Measurements from ENCODE around the gene AP5Z1. TPM values are rescaled to one million over a fixed set of nuclear protein-coding genes. Genes with fewer than 3 reads are reported as not detected.

Gene AP5Z1
- total RNA-seq, 1 donor from 2014 or later: 41.5 TPM

GRCh38 chr7:4833691-4834600, 58.5 kb downstream of the AP5Z1 start:
- no peak for DNase-seq (ENCODE audit: low spot score)
- Mint-ChIP-seq H3K27ac (no peak overlapping the region), H3K27me3 (ENCODE audit: low read depth) (no peaks in the 10 kb centered on the region), H3K9me3 (no peaks in the 10 kb centered on the region), H3K36me3 (ENCODE audit: low read depth) (no peaks in the 10 kb centered on the region), H3K4me3 (ENCODE audit: low read depth) (no peak overlapping the region), H3K4me1 (ENCODE audit: low read depth) (peaks cover 2% of the 10 kb centered on the region)
- intact Hi-C loops (cut with micrococcal nuclease): no loop called here

GRCh38 chr7:4834601-4835397, 59.4 kb downstream of the AP5Z1 start:
- Mint-ChIP-seq H3K4me3 (ENCODE audit: low read depth) (no peak overlapping the region), H3K9me3 (no peaks in the 10 kb centered on the region), H3K27me3 (ENCODE audit: low read depth) (no peaks in the 10 kb centered on the region), H3K36me3 (ENCODE audit: low read depth) (no peaks in the 10 kb centered on the region), H3K27ac (no peak overlapping the region), H3K4me1 (ENCODE audit: low read depth) (peaks cover 2% of the 10 kb centered on the region)
- intact Hi-C loops (cut with micrococcal nuclease): no loop called here
- DNase-seq (ENCODE audit: low spot score): no peak

- no peak overlapping the region for H3K4me3 Mint-ChIP-seq (ENCODE audit: low read depth)
- intact Hi-C loops (cut with micrococcal nuclease): no loop called here
- no peak for DNase-seq (ENCODE audit: low spot score)
- H3K9me3 Mint-ChIP-seq: no peaks in the 10 kb centered on the region
- H3K4me1 Mint-ChIP-seq (ENCODE audit: low read depth): no peaks in the 10 kb centered on the region
- H3K27me3 Mint-ChIP-seq (ENCODE audit: low read depth): no peaks in the 10 kb centered on the region
- no peaks in the 10 kb centered on the region for H3K36me3 Mint-ChIP-seq (ENCODE audit: low read depth)
- no peak overlapping the region for H3K27ac Mint-ChIP-seq
Measured at GRCh38 chr7:4835398-4836205, 60.2 kb downstream of the AP5Z1 start.

- no peaks in the 10 kb centered on the region for H3K36me3 Mint-ChIP-seq (ENCODE audit: low read depth)
- no peak for DNase-seq (ENCODE audit: low spot score)
- H3K27ac Mint-ChIP-seq: no peak overlapping the region
- no peaks in the 10 kb centered on the region for H3K27me3 Mint-ChIP-seq (ENCODE audit: low read depth)
- intact Hi-C loops (cut with micrococcal nuclease): no loop called here
- no peak overlapping the region for H3K4me3 Mint-ChIP-seq (ENCODE audit: low read depth)
- H3K4me1 Mint-ChIP-seq (ENCODE audit: low read depth): no peaks in the 10 kb centered on the region
- H3K9me3 Mint-ChIP-seq: no peaks in the 10 kb centered on the region
Measured at GRCh38 chr7:4836206-4836661, 60.8 kb downstream of the AP5Z1 start.

- H3K27ac Mint-ChIP-seq: no peak overlapping the region
- no peaks in the 10 kb centered on the region for H3K27me3 Mint-ChIP-seq (ENCODE audit: low read depth)
- no peaks in the 10 kb centered on the region for H3K36me3 Mint-ChIP-seq (ENCODE audit: low read depth)
- no peaks in the 10 kb centered on the region for H3K4me1 Mint-ChIP-seq (ENCODE audit: low read depth)
- no peak overlapping the region for H3K4me3 Mint-ChIP-seq (ENCODE audit: low read depth)
- H3K9me3 Mint-ChIP-seq: no peaks in the 10 kb centered on the region
- intact Hi-C loops (cut with micrococcal nuclease): no loop called here
- no peak for DNase-seq (ENCODE audit: low spot score)
Measured at GRCh38 chr7:4837041-4837802, 61.8 kb downstream of the AP5Z1 start.

- Mint-ChIP-seq H3K27ac (no peak overlapping the region), H3K27me3 (ENCODE audit: low read depth) (no peaks in the 10 kb centered on the region), H3K9me3 (no peaks in the 10 kb centered on the region), H3K36me3 (ENCODE audit: low read depth) (no peaks in the 10 kb centered on the region), H3K4me3 (ENCODE audit: low read depth) (no peak overlapping the region), H3K4me1 (ENCODE audit: low read depth) (no peaks in the 10 kb centered on the region)
- intact Hi-C loops (cut with micrococcal nuclease): no loop called here
- no peak for DNase-seq (ENCODE audit: low spot score)
Measured at GRCh38 chr7:4837803-4838625, 62.6 kb downstream of the AP5Z1 start.

- Mint-ChIP-seq H3K27ac (no peak overlapping the region), H3K9me3 (no peaks in the 10 kb centered on the region), H3K27me3 (ENCODE audit: low read depth) (no peaks in the 10 kb centered on the region), H3K4me3 (ENCODE audit: low read depth) (no peak overlapping the region), H3K36me3 (ENCODE audit: low read depth) (no peaks in the 10 kb centered on the region), H3K4me1 (ENCODE audit: low read depth) (no peaks in the 10 kb centered on the region)
- no peak for DNase-seq (ENCODE audit: low spot score)
- intact Hi-C loops (cut with micrococcal nuclease): no loop called here
Measured at GRCh38 chr7:4838626-4839334, 63.4 kb downstream of the AP5Z1 start.

GRCh38 chr7:4840079-4840501, 64.7 kb downstream of the AP5Z1 start:
- Mint-ChIP-seq H3K4me1 (ENCODE audit: low read depth) (no peaks in the 10 kb centered on the region), H3K27ac (no peak overlapping the region)
- intact Hi-C loops (cut with micrococcal nuclease): no loop called here

More at GRCh38 chr7:4840079-4840501, 64.7 kb downstream of the AP5Z1 start:
- Mint-ChIP-seq H3K9me3 (no peaks in the 10 kb centered on the region), H3K4me3 (ENCODE audit: low read depth) (no peak overlapping the region), H3K27me3 (ENCODE audit: low read depth) (peaks cover 1% of the 10 kb centered on the region), H3K36me3 (ENCODE audit: low read depth) (no peaks in the 10 kb centered on the region)
- no peak for DNase-seq (ENCODE audit: low spot score)

Other genes with a start within 250 kb of the AP5Z1 start
- 35.6 TPM in 2 replicates for gene FOXK1, start 93.3 kb upstream of the AP5Z1 start, total RNA-seq
- gene PAPOLB, start 86.4 kb downstream of the AP5Z1 start, total RNA-seq: not detected in 2 replicates
- 0.16 and 0.78 TPM in 2 replicates for gene RADIL, start 108.1 kb downstream of the AP5Z1 start, total RNA-seq
- not detected in 2 replicates for gene MMD2, start 183.6 kb downstream of the AP5Z1 start, total RNA-seq

Data from activated T-helper 2 cell treated with anti-CD3 and anti-CD28 coated beads, Interferon-gamma antibody, Interleukin-2, Interleukin-4, amounts not matched to agents 10 μg/mL and 5 μg/mL and 100 μg/mL, durations not matched to agents 14 hours and 24 hours and 36 hours (primary cell).